Measurements from ENCODE around the gene FRYL.

DNA sequence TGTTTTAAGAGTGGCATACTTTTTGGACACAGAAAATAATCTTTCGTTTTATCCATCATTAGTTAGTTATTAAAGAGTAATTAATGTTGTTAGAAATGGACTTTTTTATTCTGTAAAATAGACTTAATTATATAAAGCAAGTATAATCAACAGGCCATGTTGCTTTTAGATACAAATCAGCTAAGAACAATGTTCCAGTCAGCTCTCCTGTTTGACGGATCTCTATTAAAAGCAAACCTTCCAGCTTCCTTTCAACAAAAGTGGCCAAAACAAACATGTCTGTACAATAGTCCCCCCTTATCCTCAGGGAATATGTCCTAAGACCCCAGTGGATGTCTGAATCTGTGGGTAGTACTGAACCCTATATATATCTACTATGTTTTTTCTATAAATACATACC is 301.8 kb downstream of the FRYL start:
- TF ChIP-seq, protein P1, sequence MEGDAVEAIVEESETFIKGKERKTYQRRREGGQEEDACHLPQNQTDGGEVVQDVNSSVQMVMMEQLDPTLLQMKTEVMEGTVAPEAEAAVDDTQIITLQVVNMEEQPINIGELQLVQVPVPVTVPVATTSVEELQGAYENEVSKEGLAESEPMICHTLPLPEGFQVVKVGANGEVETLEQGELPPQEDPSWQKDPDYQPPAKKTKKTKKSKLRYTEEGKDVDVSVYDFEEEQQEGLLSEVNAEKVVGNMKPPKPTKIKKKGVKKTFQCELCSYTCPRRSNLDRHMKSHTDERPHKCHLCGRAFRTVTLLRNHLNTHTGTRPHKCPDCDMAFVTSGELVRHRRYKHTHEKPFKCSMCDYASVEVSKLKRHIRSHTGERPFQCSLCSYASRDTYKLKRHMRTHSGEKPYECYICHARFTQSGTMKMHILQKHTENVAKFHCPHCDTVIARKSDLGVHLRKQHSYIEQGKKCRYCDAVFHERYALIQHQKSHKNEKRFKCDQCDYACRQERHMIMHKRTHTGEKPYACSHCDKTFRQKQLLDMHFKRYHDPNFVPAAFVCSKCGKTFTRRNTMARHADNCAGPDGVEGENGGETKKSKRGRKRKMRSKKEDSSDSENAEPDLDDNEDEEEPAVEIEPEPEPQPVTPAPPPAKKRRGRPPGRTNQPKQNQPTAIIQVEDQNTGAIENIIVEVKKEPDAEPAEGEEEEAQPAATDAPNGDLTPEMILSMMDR (IDR thresholded peaks at IDR 0.05) = no peak
- TF ChIP-seq POLR2A (IDR thresholded peaks at IDR 0.05) = no peak
